SK-N-SH (cell line): ENCODE measurements around the gene GRWD1.

Experiments
- EP300 ChIP-seq, 2 experiments: IDR thresholded peaks; 2 replicates each; pipeline versions ENCODE4 v1.4.0 to v1.6.1; 2012; ENCODE audit warnings: borderline replicate concordance in 1 of 2, low read depth in 1 of 2, low read length in 1 of 2
- EZH2phosphoT487 ChIP-seq: fragments of 200-600 bp; sonication (generic); IDR thresholded peaks from 2 replicates; pipeline ENCODE4 v1.6.1; 2017; ENCODE audit warnings: low read depth, mixed run types, mild to moderate bottlenecking, antibody characterized with exemption, moderate library complexity, borderline replicate concordance
- MXI1 ChIP-seq: IDR thresholded peaks from 2 replicates; pipeline ENCODE4 v1.6.1; 2012; ENCODE audit warnings: mild to moderate bottlenecking, low read depth, low read length, improper control_type of control experiment
- RXRA ChIP-seq: IDR thresholded peaks from 2 replicates; pipeline ENCODE4 v1.4.0; 2012; ENCODE audit warnings: low read depth, mild to moderate bottlenecking, borderline replicate concordance
- USF1 ChIP-seq: IDR thresholded peaks from 2 replicates; pipeline ENCODE4 v1.4.0; 2012; ENCODE audit warnings: low read depth, borderline replicate concordance
- YY1 ChIP-seq: IDR thresholded peaks from 2 replicates; pipeline ENCODE4 v1.4.0; 2012; ENCODE audit warnings: low read depth, mild to moderate bottlenecking
- ZBTB33 ChIP-seq: IDR thresholded peaks from 2 replicates; pipeline ENCODE4 v1.4.0; 2012; ENCODE audit warnings: low read depth, borderline replicate concordance
- TF ChIP-seq, protein P1 (sequence below): fragments of 200-600 bp; sonication (generic); IDR thresholded peaks from 2 replicates; pipeline ENCODE4 v1.6.1; 2017; ENCODE audit warnings: antibody characterized with exemption, mild to moderate bottlenecking, moderate library complexity

DNA sequence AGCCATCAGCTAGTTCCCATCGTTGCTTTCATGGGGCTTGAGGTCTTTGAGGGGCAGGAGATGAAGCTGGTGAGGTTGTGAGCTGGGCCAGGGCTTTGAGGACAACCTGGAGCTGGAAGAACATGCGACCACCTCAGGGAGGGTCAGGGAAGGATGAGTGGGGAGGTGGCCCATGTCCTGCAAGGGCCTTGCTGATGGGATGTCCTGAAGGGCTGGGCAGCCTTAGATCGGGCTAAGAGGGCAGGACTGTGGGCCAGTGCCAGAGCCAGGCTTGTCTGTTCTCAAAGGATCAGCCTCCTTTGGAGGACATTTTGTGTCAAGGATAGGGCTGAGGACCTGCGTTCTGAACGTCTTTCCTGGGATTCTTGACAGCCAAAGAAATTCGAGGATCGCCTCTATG lies 33.9 kb downstream of the GRWD1 start:
- no peak for TF ChIP-seq USF1
- TF ChIP-seq, protein P1, sequence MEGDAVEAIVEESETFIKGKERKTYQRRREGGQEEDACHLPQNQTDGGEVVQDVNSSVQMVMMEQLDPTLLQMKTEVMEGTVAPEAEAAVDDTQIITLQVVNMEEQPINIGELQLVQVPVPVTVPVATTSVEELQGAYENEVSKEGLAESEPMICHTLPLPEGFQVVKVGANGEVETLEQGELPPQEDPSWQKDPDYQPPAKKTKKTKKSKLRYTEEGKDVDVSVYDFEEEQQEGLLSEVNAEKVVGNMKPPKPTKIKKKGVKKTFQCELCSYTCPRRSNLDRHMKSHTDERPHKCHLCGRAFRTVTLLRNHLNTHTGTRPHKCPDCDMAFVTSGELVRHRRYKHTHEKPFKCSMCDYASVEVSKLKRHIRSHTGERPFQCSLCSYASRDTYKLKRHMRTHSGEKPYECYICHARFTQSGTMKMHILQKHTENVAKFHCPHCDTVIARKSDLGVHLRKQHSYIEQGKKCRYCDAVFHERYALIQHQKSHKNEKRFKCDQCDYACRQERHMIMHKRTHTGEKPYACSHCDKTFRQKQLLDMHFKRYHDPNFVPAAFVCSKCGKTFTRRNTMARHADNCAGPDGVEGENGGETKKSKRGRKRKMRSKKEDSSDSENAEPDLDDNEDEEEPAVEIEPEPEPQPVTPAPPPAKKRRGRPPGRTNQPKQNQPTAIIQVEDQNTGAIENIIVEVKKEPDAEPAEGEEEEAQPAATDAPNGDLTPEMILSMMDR, result no peak
- TF ChIP-seq MXI1, result no peak
- no peak for TF ChIP-seq RXRA
- TF ChIP-seq YY1, result no peak
- no peak for TF ChIP-seq EZH2phosphoT487
- no peak for TF ChIP-seq EP300 (IDR thresholded peaks at IDR 0.05; ENCODE audit: borderline replicate concordance in 1 of 2, low read depth in 1 of 2, low read length in 1 of 2)
- TF ChIP-seq ZBTB33, result no peak
